Measurements from ENCODE around the gene LYPD6B.

LYPD6B gene

DNA sequence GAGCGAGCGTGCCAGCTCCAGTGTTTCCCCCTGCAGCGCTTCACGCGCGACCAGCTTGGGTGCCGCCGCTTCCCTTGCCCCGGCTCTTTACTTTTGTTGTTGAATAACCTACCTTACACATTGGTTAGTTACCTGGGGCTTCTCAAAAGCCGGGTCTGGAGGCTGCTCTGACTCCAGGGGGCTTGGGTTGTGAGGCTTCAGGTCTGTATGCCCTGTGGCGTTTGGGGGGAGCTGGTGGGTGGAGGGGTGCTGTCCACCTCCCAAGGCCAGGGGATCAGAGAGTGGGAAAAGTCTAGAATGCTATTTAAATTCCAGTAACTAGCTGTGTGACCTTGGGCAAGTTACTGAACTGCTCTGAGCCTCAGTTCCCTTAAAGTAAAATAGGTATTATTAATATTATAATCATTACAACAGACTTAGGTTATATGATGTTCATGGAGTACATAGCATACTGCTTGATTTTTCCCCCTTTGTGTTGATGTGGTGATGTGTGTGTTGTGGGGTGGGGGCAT lies 770 bp downstream of the LYPD6B start:
- DNase-seq (ENCODE audit: low spot score) (no peak), FAIRE-seq (no peak)

DNA sequence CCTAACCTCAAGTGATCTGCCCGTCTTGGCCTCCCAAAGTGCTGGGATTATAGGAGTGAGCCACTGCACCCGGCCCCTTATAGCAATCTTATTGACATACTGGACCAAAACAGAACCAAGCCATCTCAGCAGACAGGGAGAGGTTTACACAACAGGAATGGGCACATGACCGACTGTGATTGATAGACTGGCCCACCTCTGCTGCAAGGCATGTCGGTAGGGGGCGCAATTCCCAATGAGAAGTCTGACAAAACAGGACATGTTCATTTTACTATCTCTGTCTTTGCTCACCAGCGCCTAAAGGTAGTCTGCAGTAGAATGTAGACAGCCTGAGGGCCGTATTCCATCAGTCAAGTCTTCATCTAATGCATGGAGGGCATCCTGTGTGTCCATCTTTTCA lies 2.0 kb downstream of the LYPD6B start:
- DNase-seq (ENCODE audit: low spot score): no peak
- no peak for FAIRE-seq

DNA sequence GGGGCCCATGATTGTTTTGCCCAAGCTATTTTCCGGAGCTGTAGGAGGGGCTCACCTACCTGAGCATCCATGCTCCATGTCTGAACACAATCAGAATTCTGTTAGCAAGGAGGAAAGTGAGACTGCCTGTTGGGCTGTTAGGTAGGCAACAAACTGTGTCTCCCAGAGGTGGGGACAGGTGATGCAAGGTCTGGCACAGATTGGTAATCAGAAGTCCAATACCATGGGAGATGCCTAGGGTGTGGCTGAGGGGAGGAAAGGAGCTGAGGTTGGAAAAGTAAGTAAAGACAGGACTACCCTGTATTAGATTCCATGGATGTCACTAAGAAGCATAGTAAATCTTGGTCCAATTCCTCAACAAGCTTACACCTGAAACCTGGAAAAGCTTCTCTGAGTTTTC lies 3.0 kb downstream of the LYPD6B start:
- no peak for DNase-seq (ENCODE audit: low spot score)
- no peak for FAIRE-seq

DNA sequence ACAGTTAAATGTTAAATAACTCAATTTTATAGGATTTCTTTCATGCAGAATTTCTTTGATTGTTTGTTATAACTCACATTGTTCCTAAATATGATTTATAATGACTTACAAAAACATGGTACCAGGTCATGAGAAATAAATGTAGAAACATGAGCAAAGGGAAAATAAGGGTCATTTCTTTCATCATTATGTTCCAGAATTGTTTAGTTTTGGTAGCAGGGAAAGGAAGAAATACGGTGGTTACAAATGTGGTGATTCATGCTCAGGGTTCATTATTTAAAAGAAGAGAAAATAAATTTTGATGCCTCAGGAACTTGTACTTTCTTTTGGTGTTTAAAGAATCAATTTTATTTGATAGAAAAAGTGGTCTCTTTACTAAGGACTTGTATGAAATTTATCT lies 4.4 kb downstream of the LYPD6B start:
- DNase-seq (ENCODE audit: low spot score) (no peak), FAIRE-seq (no peak)

DNA sequence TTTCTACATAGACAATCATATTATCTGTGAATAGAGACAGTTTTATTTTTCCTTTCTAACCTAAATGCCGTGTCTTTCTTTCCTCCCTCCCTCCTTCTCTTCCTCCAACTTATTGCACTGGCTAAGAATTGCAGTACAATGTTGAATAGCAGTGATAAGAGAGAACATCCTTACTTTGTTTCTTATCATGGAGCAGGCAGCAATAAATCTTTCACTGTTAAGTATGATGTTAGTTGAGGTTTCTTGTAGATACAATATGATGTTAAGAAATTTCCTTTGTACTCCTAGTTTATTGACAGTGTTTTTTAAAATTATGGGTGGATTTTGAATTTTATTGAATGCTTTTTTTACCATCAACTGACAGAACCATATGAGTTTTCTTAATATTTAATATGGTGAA lies 6.0 kb downstream of the LYPD6B start:
- FAIRE-seq (no peak), DNase-seq (ENCODE audit: low spot score) (no peak)

DNA sequence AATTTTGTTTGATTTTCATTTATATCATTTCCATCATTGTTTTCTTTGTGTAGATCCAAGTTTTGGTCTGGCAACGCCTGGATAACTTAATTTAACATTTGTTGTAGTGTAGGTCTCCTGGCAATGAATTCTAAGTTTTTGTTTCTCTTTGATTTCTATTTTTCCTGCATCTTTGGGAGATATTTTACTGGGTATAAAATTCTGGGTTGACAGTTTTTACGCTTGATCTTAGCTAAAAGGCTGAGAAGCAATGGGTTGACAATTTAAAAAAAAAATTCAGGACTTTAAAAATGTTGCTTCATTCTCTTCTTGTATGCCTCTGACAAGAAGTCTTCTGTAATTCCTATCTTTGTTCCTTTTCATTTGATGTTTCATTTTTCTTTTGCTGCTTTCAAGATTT lies 8.6 kb downstream of the LYPD6B start:
- FAIRE-seq (no peak), DNase-seq (ENCODE audit: low spot score) (no peak)

DNA sequence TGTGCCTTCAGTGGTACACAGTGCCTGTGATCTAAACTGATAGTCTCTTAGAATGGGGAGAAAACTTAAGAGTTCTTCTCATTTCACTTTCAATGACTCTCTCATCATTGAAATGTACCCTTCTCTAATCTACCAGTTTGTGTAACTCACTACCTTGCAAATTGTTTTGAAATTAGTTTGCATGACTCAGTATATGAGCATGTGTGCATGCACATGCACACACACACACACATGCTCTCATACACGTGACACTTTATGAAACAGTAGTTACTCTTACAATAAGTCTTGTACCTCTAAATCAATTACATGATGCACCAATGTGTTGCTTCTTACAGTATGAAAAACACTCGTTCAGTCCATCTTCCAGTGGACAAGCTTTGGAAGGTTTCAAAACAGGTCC lies 10.6 kb downstream of the LYPD6B start:
- FAIRE-seq (peak; percentile 30), DNase-seq (ENCODE audit: low spot score) (no peak)

DNA sequence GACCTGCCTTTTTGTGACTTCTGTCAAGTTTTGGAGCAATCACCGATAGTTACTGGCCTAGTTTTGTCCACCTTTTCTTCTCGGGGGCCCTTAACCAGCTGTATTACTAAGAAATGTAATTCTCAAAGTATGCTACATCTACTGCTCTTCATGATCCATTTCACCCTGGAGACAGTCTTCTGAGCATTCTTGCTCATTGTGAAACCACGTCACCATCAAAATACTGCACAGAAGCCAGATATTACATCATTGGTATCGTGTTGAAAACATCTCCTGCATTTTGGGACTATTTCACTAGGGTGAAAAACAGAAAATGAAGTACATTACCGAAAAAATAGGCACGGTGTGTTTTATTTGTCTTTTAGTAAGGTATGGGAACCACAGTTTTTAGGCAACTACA lies 11.7 kb downstream of the LYPD6B start:
- DNase-seq (ENCODE audit: low spot score) (no peak), FAIRE-seq (no peak)

DNA sequence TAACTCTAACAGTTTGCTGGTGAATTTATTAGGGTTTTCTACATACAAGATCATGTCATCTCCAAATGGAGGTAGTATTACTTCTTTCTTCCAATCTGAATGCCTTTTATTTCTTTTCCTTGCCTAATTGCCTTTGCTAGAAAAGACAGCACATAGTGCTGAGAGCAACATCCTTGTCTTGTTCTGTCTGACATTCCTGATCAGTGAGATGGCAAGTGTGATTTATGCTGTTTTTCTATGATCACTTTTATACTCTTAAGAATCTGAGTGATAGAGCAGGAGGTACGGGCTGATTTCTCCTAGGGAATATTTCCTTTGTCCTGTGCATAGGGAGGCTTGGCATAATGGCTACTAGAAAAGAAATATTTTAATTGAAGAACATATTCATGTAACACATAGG lies 17.3 kb downstream of the LYPD6B start:
- no peak for DNase-seq (ENCODE audit: low spot score)
- FAIRE-seq: no peak

DNA sequence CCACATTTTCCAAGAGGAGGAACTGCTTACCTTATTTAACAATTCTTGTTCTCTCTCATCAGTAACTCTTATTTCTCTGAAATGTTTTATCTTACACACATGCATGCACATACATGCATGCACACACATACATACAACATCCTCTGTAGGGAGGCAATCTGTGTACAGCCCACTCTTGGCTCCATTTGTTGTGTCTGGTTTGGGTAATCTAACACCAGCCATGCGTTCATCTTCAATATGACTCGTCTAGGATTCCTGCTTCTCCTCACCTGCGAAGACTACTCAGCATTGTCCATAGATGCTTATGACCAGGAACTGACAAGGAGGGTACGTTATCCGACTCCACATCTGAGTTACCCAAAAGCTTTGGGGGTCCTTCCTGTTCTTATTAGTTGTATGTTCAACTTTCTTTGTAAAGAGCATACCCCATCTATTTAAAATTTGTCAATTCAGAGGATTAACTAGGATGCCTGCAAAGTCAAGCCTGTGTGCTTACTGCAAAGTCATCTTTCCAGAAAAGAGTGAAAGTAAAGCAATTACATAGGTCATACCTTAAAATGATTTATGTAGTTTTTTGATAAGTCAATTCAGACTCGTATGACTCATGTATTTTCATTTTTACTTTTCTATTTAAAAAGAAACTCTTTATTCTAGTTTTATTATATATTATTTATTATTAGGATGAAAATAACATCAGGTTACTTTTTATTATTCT lies 18.2 kb downstream of the LYPD6B start:
- FAIRE-seq (no peak), DNase-seq (ENCODE audit: low spot score) (no peak)

DNA sequence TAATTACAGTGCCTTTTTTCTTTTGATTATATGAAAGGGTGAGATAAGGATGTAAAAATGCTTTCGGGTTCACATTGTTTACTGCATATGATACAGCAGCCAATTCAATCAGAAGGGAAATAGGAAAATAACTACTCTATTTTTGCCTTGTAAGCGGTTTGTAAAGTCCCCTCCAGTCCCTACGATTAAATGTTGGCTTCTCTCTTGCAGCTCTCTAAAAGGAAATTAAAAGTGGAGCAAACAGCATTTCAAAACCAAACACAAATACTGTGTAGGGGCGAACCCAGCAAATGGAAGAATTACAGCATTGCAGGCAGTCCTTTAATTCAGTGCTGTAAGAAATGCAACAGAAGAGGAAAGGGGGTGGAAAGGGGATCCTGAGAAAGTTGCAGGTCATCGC lies 18.9 kb downstream of the LYPD6B start:
- DNase-seq (ENCODE audit: low spot score) (no peak), FAIRE-seq (no peak)

DNA sequence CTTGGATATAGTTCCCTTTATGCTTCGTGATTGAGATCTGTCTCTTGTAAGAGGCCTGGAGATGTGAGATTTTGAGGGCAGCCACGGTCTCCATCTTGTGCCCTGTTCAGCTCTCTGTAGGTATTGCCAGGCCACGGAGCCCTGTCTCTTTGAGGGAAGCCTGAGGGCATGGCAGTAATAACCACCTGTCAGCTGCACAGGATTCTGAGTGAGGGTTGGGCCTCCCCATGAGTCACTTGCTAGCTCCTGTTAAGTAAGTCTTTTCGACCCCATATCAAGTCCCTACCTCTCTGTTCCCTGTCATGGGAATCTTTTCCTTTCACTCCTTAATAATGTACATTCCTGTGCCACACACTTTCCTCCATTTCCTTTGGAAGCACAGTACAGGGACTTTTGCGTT lies 20.4 kb downstream of the LYPD6B start:
- DNase-seq (ENCODE audit: low spot score): no peak
- FAIRE-seq: no peak

DNA sequence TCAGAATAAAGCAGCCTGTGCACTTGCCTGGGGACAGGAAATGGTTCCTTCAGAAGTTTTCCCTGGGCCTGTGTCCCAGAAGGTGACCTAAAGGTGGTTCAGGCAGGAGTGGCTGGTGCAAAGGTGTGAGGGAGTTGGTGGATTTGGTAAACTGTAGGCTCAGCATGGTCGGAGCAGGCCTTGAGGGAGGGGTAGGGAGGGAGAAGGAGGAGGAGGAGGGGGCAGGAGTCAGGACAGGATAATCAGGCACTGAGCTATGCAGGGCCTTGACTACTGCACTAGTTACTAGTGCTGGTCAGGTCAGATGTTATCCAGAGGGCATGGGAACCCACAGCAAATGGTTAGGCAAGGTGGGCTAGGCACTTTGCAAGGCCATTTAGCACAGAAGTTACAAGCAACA lies 21.3 kb downstream of the LYPD6B start:
- FAIRE-seq (no peak), DNase-seq (ENCODE audit: low spot score) (no peak)

DNA sequence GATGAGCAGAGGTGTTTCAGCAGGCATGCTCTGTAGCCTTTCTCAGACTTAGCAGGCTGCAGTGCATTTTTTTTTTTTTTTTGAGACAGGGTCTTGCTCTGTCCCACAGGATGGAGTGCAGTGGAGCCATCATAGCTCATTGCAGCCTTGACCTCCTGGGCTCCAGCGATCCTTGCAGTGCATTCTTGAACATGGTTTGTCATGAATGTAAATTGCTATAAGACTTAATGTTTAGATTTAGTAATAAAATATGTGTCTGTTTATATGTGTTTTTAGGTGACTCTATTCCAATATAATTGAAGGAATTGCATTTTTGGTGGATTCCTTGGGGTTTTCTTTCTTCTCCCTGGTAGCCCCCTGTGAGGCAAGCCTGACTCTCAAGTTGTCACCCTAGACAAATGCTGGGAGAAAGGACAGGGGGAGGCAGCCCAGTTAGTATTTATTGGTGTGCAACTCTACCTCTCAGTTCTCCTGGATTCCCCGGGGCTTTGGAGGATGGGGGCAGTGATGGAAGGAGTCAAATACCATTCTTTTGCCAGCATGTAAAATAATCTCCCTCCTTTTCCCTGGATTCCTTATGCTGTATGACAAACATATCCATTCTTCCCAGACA lies 22.7 kb downstream of the LYPD6B start:
- no peak for DNase-seq (ENCODE audit: low spot score)
- FAIRE-seq: no peak

DNA sequence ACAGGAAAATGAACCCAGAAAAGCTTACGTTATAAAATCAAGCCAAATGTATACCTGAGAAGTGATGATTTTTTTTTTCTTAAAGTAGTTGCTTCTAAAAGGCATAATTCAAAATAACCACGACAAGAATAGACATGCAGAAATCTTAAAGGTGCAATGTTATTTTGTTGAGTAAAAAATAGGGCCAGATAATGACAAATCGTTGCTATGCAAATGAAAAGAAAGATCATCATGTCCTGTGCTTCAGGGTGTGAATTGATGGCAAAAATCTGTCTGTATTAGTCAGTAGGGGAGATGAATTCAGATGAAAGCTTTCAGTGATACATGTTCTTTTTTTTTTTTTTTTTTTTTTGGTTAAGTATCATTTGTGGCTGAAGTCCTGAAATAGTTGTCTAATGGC lies 24.0 kb downstream of the LYPD6B start:
- no peak for DNase-seq (ENCODE audit: low spot score)
- no peak for FAIRE-seq

DNA sequence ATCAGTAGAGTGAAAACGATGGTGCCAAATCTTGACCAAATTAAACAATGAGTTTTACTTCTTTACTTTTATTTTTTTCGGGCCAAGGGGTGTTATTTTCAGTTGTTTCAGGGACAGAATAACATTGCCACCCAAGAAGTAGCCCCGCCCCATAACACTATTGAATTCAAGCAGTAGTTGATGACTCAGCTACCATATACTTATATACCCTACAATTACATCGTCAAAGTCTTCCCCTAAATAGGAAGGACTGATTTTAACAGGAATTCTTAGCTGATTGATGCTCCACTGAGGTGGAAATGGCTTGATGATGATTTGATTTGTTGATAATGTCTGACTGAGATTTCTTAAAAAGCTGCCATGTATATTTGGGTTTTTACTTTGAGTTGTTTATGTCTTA lies 24.7 kb downstream of the LYPD6B start:
- no peak for FAIRE-seq
- DNase-seq (ENCODE audit: low spot score): no peak

DNA sequence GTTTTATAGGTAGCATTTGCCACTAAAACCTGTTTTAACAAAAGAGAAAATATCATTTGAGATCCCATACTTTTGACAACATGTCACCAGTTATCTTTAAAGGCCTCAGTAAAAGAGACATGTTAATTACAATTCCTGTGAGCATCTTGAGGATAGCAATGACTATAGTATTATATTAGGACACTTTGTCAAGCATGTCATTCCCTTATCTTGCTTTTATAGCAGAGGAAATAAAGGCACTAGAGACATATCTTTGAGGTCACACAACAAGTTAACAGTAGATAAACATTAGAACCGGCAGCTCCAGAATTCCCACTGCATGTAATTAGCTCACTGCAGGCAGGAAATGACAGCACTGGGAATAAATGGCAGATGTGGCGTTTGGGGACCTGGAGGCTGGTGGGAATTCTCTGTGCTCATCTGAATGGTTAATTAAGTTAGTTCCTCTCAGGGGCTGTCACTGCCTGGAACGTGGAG lies 25.9 kb downstream of the LYPD6B start:
- FAIRE-seq: no peak
- DNase-seq (ENCODE audit: low spot score): no peak

DNA sequence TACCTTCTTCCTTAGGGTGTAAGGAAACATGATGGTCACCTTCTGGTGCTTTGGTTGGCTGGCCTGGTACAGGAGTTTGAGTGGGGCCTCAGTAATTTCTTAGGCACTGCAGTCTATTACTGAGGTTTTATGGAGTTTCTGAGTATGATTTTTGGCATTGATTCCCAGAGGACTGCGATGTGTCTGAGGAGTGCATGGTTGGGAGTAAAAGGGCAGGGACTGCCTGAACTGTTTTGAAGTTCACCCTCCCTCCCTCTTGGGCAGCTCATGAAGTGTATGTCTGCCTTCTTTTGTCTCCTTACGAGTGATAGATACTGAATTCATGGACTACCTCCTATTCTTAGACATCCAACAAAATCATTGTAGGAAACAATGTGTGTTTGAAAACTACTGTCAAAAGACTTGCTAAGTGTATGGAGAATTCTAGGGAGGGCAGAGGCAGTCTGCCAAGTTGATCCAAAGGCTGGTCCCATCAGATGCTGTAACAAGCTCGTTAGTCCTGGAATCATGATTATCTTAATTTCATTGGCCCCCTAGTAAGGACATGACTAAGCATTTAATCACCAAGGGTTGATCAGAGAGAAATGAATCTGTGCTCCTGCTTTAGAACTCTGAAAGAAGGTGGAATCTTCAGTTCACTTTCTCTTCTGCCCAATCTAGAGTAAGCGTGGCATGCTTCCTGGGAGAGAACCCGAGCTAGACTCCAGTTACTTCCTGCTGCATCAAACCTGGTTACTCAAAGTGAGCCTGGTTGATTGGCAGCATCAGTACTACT lies 26.5 kb downstream of the LYPD6B start:
- no peak for FAIRE-seq
- no peak for DNase-seq (ENCODE audit: low spot score)

DNA sequence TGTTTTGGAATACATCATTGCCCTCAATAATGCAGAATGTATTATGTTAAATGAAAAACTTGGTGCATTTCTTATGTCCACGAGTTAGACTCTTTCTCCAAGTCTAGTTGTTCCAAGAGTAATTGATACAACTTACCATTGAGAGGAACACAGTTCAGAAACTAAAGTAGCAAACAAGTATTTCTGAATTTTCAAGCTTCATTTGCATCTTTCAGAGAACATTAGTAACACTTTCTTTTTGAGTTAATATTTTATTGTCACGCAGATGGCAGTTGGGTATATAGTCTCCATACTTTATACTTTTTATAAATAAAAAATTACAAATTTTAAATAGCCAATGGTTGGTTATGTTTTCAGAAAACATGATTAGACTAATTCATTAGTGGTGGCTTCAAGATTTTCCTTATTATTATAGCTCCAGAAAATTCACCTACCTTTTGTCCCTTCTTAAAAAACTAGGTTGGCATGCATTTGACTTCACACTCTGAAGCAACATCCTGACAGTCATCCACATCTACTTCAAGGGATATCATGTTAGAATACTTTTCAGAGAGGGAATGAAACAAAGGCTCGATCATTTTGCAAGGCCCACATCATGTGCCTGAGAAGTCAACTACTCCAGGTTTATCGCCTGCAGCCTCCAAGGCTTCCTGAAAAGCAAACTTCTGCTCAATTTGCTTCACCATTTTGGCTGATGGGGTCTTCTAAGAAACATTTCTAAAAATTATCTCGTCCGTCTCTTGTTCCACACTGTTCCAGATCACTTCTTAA lies 29.9 kb downstream of the LYPD6B start:
- FAIRE-seq: no peak
- DNase-seq (ENCODE audit: low spot score): no peak

DNA sequence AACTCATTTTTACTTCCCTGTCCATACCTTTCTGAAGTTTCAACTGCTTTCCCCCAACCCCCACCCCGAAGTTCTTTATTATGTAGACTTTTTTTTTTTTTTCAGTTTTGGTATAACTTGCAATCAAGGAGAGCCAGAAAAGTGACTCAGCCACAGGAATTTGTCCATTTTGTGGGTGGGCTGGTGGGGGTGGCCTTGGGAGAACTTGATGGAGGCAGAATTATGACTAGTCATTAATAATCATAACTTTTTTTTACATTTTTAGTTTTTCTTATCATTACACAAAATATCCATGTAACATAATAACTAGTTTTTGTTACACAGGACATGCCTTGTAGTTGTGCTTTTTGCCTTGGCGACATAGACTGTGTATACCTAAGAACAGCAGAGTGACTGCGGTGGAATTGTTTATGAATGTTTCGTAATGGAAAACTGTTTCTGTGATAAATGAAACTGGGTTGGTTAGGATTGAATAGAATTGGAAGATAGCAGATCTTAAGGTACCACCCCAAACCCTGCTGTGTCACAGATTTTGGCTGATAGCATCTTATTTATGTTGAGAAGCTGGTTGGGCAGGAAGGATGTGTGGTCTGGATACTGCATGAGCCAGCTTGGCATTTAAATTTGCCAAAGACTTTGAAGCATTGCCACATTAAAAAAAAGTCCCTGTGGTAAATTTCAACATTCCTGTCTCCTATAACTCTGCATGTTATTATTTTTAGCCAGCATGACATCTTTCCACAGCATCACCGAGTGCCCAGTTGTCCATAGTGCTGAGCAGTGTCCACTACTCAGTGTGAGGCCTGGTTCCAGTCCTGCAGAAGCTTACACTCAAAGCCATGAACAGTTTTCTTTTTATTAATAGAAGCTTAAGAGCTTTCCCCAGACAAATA lies 30.7 kb downstream of the LYPD6B start:
- FAIRE-seq: no peak

More for the DNA sequence above, 30.7 kb downstream of the LYPD6B start:
- DNase-seq (ENCODE audit: low spot score): peak; percentile 55

All from urothelium cell line (cell line).